H1 (cell line): ENCODE measurements around the gene DDOST. TPM values are rescaled to one million over a fixed set of nuclear protein-coding genes. Genes with fewer than 3 reads are reported as not detected.
A peak's percentile ranks its signal among the peaks of the same experiment; 100 is the strongest.

Experiments
- CTCF ChIA-PET: fragments of 300-600 bp; sonication (Branson Sonifier 250); formaldehyde crosslinking; loops from one replicate; lab custom pipeline; 2021; ENCODE audit not compliant: partially characterized antibody; lab: Charles Lee
- POLR2A ChIA-PET: fragments of 300-600 bp; sonication (Branson Sonifier 250); formaldehyde crosslinking; loops from one replicate; lab custom pipeline; 2021; ENCODE audit warnings: inconsistent platforms; ENCODE audit not compliant: partially characterized antibody; lab: Charles Lee
- DNase-seq, 2 experiments: peaks; one replicate each; pipeline versions ENCODE4 v3.0.0 to v3.0.0-alpha.2; 2010 to 2022; ENCODE audit warnings: low spot score in 2 of 2, low read depth in 1 of 2, mixed read lengths in 1 of 2
- FAIRE-seq: peaks from 2 replicates; lab custom pipeline; 2011; peaks lifted over from hg19 to GRCh38; lab: Jason Lieb, UNC
- H2AFZ ChIP-seq: 2 replicates; pipeline ENCODE4 v1.8.1; 2012; ENCODE audit warnings: low read length, inconsistent platforms
- H2AK5ac ChIP-seq: 2 replicates; pipeline ENCODE4 v1.6.1; 2013; ENCODE audit warnings: low read depth, low read length
- H2BK120ac ChIP-seq: replicated peaks from 2 replicates; pipeline ENCODE3; 2013; ENCODE audit warnings: low read depth, low read length, inconsistent platforms
- H2BK12ac ChIP-seq: 2 replicates; pipeline ENCODE4 v1.6.1; 2013; ENCODE audit warnings: low read depth, low read length
- H2BK15ac ChIP-seq: 2 replicates; pipeline ENCODE4 v1.6.1; 2013; ENCODE audit warnings: low read length
- H2BK20ac ChIP-seq: 2 replicates; pipeline ENCODE4 v1.6.1; 2013; ENCODE audit warnings: low read length
- H2BK5ac ChIP-seq: 2 replicates; pipeline ENCODE4 v1.6.1; 2013; ENCODE audit warnings: low read depth, low read length
- H3K14ac ChIP-seq: 2 replicates; pipeline ENCODE4 v1.6.1; 2013; ENCODE audit warnings: inconsistent platforms; ENCODE audit not compliant: insufficient read length
- H3K18ac ChIP-seq: 2 replicates; pipeline ENCODE4 v1.6.1; 2013; ENCODE audit warnings: low read length; ENCODE audit errors: extremely low read depth
- H3K23ac ChIP-seq: 2 replicates; pipeline ENCODE4 v1.6.1; 2013; ENCODE audit warnings: inconsistent platforms; ENCODE audit not compliant: insufficient read length
- H3K23me2 ChIP-seq: 2 replicates; pipeline ENCODE4 v1.6.1; 2013; ENCODE audit warnings: low read depth, low read length
- H3K27ac ChIP-seq: 2 replicates; pipeline ENCODE4 v1.6.1; 2011; ENCODE audit warnings: low read depth, low read length, inconsistent platforms
- H3K27me3 ChIP-seq, 4 experiments: replicated peaks in 1 of 4; 1 replicate in 1 of 4; 2 replicates in 3 of 4; pipeline versions ENCODE4 v1.6.1 to v1.8.1; 2011 to 2013; ENCODE audit warnings: low read length in 3 of 4, mild to moderate bottlenecking in 3 of 4, inconsistent platforms in 2 of 4, mixed read lengths in 2 of 4, moderate library complexity in 1 of 4; ENCODE audit not compliant: control insufficient read depth in 3 of 4, insufficient read depth in 3 of 4; ENCODE audit errors: extremely low read depth in 1 of 4
- H3K36me3 ChIP-seq, 4 experiments: 2 replicates each; pipeline versions ENCODE4 v1.6.1 to v1.8.1; 2011 to 2013; ENCODE audit warnings: mild to moderate bottlenecking in 4 of 4, low read length in 3 of 4, moderate library complexity in 2 of 4, control low read depth in 1 of 4, inconsistent platforms in 1 of 4; ENCODE audit not compliant: insufficient read depth in 4 of 4, control insufficient read depth in 2 of 4
- H3K4ac ChIP-seq: replicated peaks from 2 replicates; pipeline ENCODE3; 2013; ENCODE audit warnings: low read length, low read depth, mixed read lengths, inconsistent platforms; ENCODE audit not compliant: insufficient read length
- H3K4me1 ChIP-seq, 4 experiments: replicated peaks in 1 of 4; 1 replicate in 1 of 4; 2 replicates in 3 of 4; pipeline versions ENCODE4 v1.6.1 to v1.8.1; 2011 to 2013; ENCODE audit warnings: low read length in 3 of 4, inconsistent platforms in 2 of 4, mixed read lengths in 1 of 4; ENCODE audit not compliant: insufficient read depth in 4 of 4, control insufficient read depth in 3 of 4
- H3K4me2 ChIP-seq, 2 experiments: 2 replicates each; pipeline versions ENCODE4 v1.6.1 to v1.8.1; 2011 to 2013; ENCODE audit warnings: low read depth in 2 of 2, low read length in 2 of 2, control low read depth in 1 of 2, inconsistent platforms in 1 of 2, mild to moderate bottlenecking in 1 of 2; ENCODE audit not compliant: insufficient read depth in 1 of 2
- H3K4me3 ChIP-seq, 4 experiments: fragments of 200-600, 300-600 bp in 1 of 4; sonication (generic), shearing (Covaris generic), sonication (Bioruptor Twin) in 1 of 4; 2 replicates each; pipeline versions ENCODE4 v1.5.1 to v1.8.1; 2011 to 2016; ENCODE audit warnings: low read length in 4 of 4, low read depth in 3 of 4, control low read depth in 2 of 4, inconsistent platforms in 2 of 4, mild to moderate bottlenecking in 2 of 4, mixed read lengths in 1 of 4, moderate library complexity in 1 of 4; ENCODE audit not compliant: insufficient read depth in 2 of 4; ENCODE audit errors: extremely low read depth in 1 of 4
- H3K56ac ChIP-seq: replicated peaks from 2 replicates; pipeline ENCODE3; 2013; ENCODE audit warnings: low read depth, mild to moderate bottlenecking, mixed read lengths, low read length, inconsistent platforms; ENCODE audit not compliant: insufficient read length
- H3K79me1 ChIP-seq: 2 replicates; pipeline ENCODE4 v1.6.1; 2013; ENCODE audit warnings: low read depth, low read length, control low read depth
- H3K79me2 ChIP-seq, 2 experiments: 2 replicates each; pipeline versions ENCODE4 v1.6.1 to v1.8.1; 2012 to 2013; ENCODE audit warnings: low read length in 2 of 2, mild to moderate bottlenecking in 2 of 2, inconsistent platforms in 1 of 2; ENCODE audit not compliant: insufficient read depth in 2 of 2, control insufficient read depth in 1 of 2
- H3K9ac ChIP-seq, 4 experiments: replicated peaks in 1 of 4; 1 replicate in 1 of 4; 2 replicates in 3 of 4; pipeline versions ENCODE4 v1.6.1 to v1.8.1; 2011 to 2013; ENCODE audit warnings: low read depth in 3 of 4, low read length in 3 of 4, control low read depth in 2 of 4, mild to moderate bottlenecking in 2 of 4, moderate library complexity in 2 of 4, inconsistent platforms in 1 of 4; ENCODE audit errors: extremely low read depth in 1 of 4
- H3K9me3 ChIP-seq, 2 experiments: 2 replicates each; pipeline versions ENCODE4 v1.6.1 to v1.8.1; 2012 to 2013; ENCODE audit warnings: mild to moderate bottlenecking in 2 of 2, moderate library complexity in 2 of 2, control low read depth in 1 of 2, inconsistent platforms in 1 of 2, low read depth in 1 of 2, low read length in 1 of 2, mixed read lengths in 1 of 2; ENCODE audit not compliant: insufficient read depth in 2 of 2
- H4K20me1 ChIP-seq, 2 experiments: replicated peaks in 1 of 2; 2 replicates each; pipeline versions ENCODE3 to v1.8.1; 2011 to 2013; ENCODE audit warnings: inconsistent platforms in 2 of 2, low read length in 2 of 2, mild to moderate bottlenecking in 1 of 2; ENCODE audit not compliant: insufficient read depth in 2 of 2, control insufficient read depth in 1 of 2
- H4K5ac ChIP-seq: 2 replicates; pipeline ENCODE4 v1.6.1; 2013; ENCODE audit warnings: low read length, low read depth, mixed read lengths, inconsistent platforms; ENCODE audit not compliant: insufficient read length
- H4K8ac ChIP-seq: 2 replicates; pipeline ENCODE4 v1.8.0; 2013; ENCODE audit warnings: mild to moderate bottlenecking, moderate library complexity, low read length, inconsistent platforms; ENCODE audit not compliant: insufficient read depth; ENCODE audit errors: extremely low read depth
- H4K91ac ChIP-seq: replicated peaks from 2 replicates; pipeline ENCODE3; 2013; ENCODE audit warnings: low read length, mixed read lengths, inconsistent platforms; ENCODE audit not compliant: insufficient read length
- BACH1 ChIP-seq: IDR thresholded peaks from 2 replicates; pipeline ENCODE4 v1.6.1; 2012; ENCODE audit warnings: low read length, improper control_type of control experiment
- CTBP2 ChIP-seq: IDR thresholded peaks from 2 replicates; pipeline ENCODE4 v1.7.0; 2011; ENCODE audit warnings: borderline replicate concordance, mild to moderate bottlenecking, moderate library complexity, mixed read lengths, low read length; ENCODE audit not compliant: insufficient read depth, insufficient read length
- MAFK ChIP-seq: IDR thresholded peaks from 2 replicates; pipeline ENCODE4 v1.6.1; 2012; ENCODE audit warnings: low read depth, mild to moderate bottlenecking, improper control_type of control experiment, low read length
- WGBS, 2 experiments: shearing (Covaris generic) in 1 of 2; methylation state at CpG; one replicate each; pipeline versions ENCODE4 v1.1.6 to v1.1.7; 2013 to 2015; ENCODE audit warnings: low lambda C conversion rate in 2 of 2, mixed read lengths in 2 of 2, inconsistent platforms in 1 of 2, low coverage in 1 of 2, missing lambda C conversion rate in 1 of 2; ENCODE audit not compliant: insufficient replicate concordance in 2 of 2, insufficient coverage in 1 of 2, insufficient read length in 1 of 2; ENCODE audit errors: extremely low coverage in 1 of 2, missing lambda C conversion rate in 1 of 2; 5-methylcytosine and 5-hydroxymethylcytosine counted together
- polyA plus RNA-seq, 7 experiments: library from polyadenylated mRNA; depleted of rRNA in 3 of 7; stranded (reverse) in 5 of 7; unstranded in 2 of 7; fragments of >200 nt in 5 of 7; fragments of 200-250 nt in 2 of 7; gene quantifications; 1 replicate in 5 of 7; 2 replicates in 1 of 7; 4 replicates in 1 of 7; pipeline versions ENCODE4 v1.2.1 to v1.2.3, GENCODE V29; 2011 to 2013; ENCODE audit warnings: missing spikeins in 2 of 7, mixed read lengths in 2 of 7
- total RNA-seq: library from RNA; stranded (reverse); fragmentation: NEBNext Ultra II Directional; extraction: Animal tissue kit (Norgen Biotek cat#: 25700); gene quantifications from 2 replicates; pipeline ENCODE4 v1.2.1, GENCODE V29; 2021

Gene DDOST
- total and polyA plus RNA-seq, 2 of the 8 experiments (the other 6 are each of a cell fraction or from before 2014, with no cell fraction given), result 253 to 336 TPM

- Histone ChIP-seq H2BK20ac (no peak overlapping the region), H4K5ac (no peak overlapping the region), H3K36me3 (peaks cover 0 to 2% (median 0%) of the 10 kb centered on the region in 4 experiments; a peak in 1 of 8 replicates), H2AFZ (no peak overlapping the region), H3K4me3 (no peak overlapping the region), H3K9me3 (peaks cover 8 to 9% of the 10 kb centered on the region in 2 experiments; a peak in 1 of 4 replicates), H3K9ac (no peak overlapping the region), H3K27me3 (peaks cover 0 to 5% (median 0%) of the 10 kb centered on the region in 4 experiments; a peak in 2 of 7 replicates), H3K4ac (no peak overlapping the region), H2AK5ac (no peak overlapping the region), H2BK120ac (no peak overlapping the region), H3K18ac (no peak overlapping the region), H2BK5ac (no peak overlapping the region), H2BK12ac (no peak overlapping the region), H3K4me1 (peaks cover 0 to 7% (median under 1%) of the 10 kb centered on the region in 4 experiments; a peak in 3 of 7 replicates), H3K23me2 (peaks cover 5% of the 10 kb centered on the region; the same call in 1 of the 2 replicates), H3K27ac (no peak overlapping the region), H2BK15ac (no peak overlapping the region), H4K8ac (no peak overlapping the region), H3K79me1 (no peaks in the 10 kb centered on the region), H3K14ac (no peak overlapping the region), H3K4me2 (no peak overlapping the region), H3K56ac (no peak overlapping the region), H4K20me1 (no peaks in the 10 kb centered on the region), H3K23ac (no peak overlapping the region), H3K79me2 (no peaks in the 10 kb centered on the region), H4K91ac (no peak overlapping the region)
- peak; percentile 95 for TF ChIP-seq MAFK
- 0 out of 2 replicates have a peak, but pooled peaks have one; percentile 30 for TF ChIP-seq BACH1
- TF ChIP-seq CTBP2, result no peak
- DNase-seq (no peak), FAIRE-seq (no peak)
- POLR2A ChIA-PET, result interaction anchor here (1.5 to 1.7 kb wide), 2 partner anchors 11 to 66 kb away, joined by 3 to 4 read pairs; no protein-coding TSS in a partner anchor
- CTCF ChIA-PET, result interaction anchor here (0.8 to 5.8 kb wide), 11 partner anchors 8 to 66 kb away, joined by 3 to 47 read pairs (median 5); partner anchors contain the start of gene CDA
- 90% methylated on average over 4 of the region's 4 CpGs; no CpG with 5 or more reads in 1 of the 2 experiments for WGBS, 2 experiments
Observed at GRCh38 chr1:20630729-20631128, 30.4 kb downstream of the DDOST start.
